HG02840 (cell line): ENCODE results near the gene GNPTG.

Experiments
- ATAC-seq: cut with Tn5 transposase; IDR thresholded peaks from one replicate; pipeline ENCODE4 v1.9.1; 2021; ENCODE audit warnings: mild to moderate bottlenecking, moderate library complexity, moderate number of reproducible peaks; ENCODE audit not compliant: unreplicated experiment, low FRiP score

GNPTG gene

GRCh38 chr16:1332618-1333148 is 19.0 kb upstream of the GNPTG start:
- no peak for ATAC-seq

- no peak for ATAC-seq
These were observed 18.4 kb upstream of the GNPTG start, which contains the start of gene BAIAP3 for GRCh38 chr16:1333149-1333812. TSS of gene BAIAP3 (plus strand) at chr16:1333645. CDS start at chr16:1338550, 4,905 bp downstream.

- no peak for ATAC-seq
These were observed 17.7 kb upstream of the GNPTG start for GRCh38 chr16:1333854-1334700.

- ATAC-seq: no peak
These were observed 17.0 kb upstream of the GNPTG start for GRCh38 chr16:1334739-1335138.

GRCh38 chr16:1335211-1335971 is 16.3 kb upstream of the GNPTG start:
- ATAC-seq: no peak

- ATAC-seq: no peak
These were observed 15.7 kb upstream of the GNPTG start for GRCh38 chr16:1335996-1336395.

GRCh38 chr16:1336619-1337018 is 15.1 kb upstream of the GNPTG start:
- ATAC-seq: no peak

- ATAC-seq: no peak
These were observed 14.2 kb upstream of the GNPTG start for GRCh38 chr16:1337486-1337885.

- ATAC-seq: no peak
These were observed 13.5 kb upstream of the GNPTG start for GRCh38 chr16:1338119-1338730.

GRCh38 chr16:1338855-1339675 is 12.7 kb upstream of the GNPTG start:
- no peak for ATAC-seq

- no peak for ATAC-seq
These were observed 10.8 kb upstream of the GNPTG start for GRCh38 chr16:1340730-1341494.

- ATAC-seq: no peak
These were observed 10.0 kb upstream of the GNPTG start for GRCh38 chr16:1341495-1342420.

GRCh38 chr16:1342526-1343427 is 9.0 kb upstream of the GNPTG start:
- ATAC-seq: peak; percentile 64

GRCh38 chr16:1343428-1344242 is 8.1 kb upstream of the GNPTG start:
- no peak for ATAC-seq

- no peak for ATAC-seq
These were observed 7.2 kb upstream of the GNPTG start for GRCh38 chr16:1344499-1344898.

- no peak for ATAC-seq
These were observed 6.6 kb upstream of the GNPTG start for GRCh38 chr16:1345087-1345486.
